Femur (tissue), 1 donor: ENCODE measurements around the gene FOXD4L5.
"Not testable (repeated sequence)": the region's sequence is repeated elsewhere in the genome, so short reads cannot be mapped to it uniquely, and the experiment has no call there.

Source experiments
- DNase-seq: peaks from one replicate; pipeline ENCODE4 v3.0.0-alpha.2; 2017

Gene FOXD4L5

DNA sequence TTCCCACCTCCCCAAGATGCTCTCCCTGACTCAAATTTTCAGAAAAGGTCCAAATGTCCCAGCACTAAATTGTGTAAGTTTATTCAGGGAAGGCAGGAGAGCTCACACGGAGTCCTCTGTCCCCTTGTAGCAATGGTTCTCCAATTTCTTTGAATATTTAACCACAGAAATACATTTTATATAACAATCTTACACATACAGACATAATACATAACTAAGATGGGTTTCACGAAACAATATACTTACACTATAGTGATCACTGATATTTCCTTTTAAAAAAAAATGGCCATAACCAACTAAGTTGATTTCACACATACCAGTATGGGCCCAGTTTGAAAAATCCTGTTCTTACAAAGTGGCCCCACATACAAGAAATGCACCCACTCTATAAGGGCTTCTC is at the start of gene FOXD4L5:
Gene FOXD4L5 (minus strand): TSS at position 101 of the 400 bp plus-strand sequence. CDS start 832 bp downstream, outside the sequence.
- not testable (repeated sequence) for DNase-seq

GRCh38 chr9:65283943-65284342 is 1.1 kb downstream of the FOXD4L5 start:
- DNase-seq, result not testable (repeated sequence)

DNA sequence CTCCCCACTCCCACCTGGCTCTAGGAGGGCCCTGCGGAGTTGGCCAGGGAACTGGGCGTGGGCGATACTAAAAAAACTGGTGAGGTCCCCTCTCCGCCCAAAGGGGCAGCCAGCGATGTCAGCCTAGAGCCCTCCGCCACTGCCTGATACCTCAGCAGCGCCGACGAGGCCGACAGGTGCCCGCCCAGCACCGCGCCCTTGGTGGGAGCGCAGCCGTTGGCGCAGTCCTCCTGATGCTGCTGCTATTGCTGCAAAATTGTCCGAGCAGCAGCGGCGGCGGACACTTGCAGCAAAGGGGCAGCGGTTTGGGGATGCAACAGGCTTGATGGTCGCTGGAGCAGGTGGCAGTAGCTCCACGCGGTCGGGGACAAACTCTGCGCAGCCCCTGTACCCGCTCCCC is 2.0 kb downstream of the FOXD4L5 start:
- not testable (repeated sequence) for DNase-seq
